Gastroesophageal sphincter (tissue), 3 donors: ENCODE measurements around the gene EXOSC6.

ENCODE experiments used
- CTCF ChIP-seq, 4 experiments: fragments of 200-600 bp in 2 of 4; fragments of 450-650 bp in 2 of 4; sonication (generic) in 1 of 4; IDR thresholded peaks; one replicate each; pipeline ENCODE4 v1.5.1; 2017 to 2019; ENCODE audit warnings: antibody characterized with exemption in 4 of 4, mild to moderate bottlenecking in 2 of 4, moderate library complexity in 2 of 4
- EP300 ChIP-seq: sonication (generic); formaldehyde crosslinking; IDR thresholded peaks from one replicate; pipeline ENCODE4 v1.6.1; 2017; ENCODE audit warnings: antibody characterized with exemption, mild to moderate bottlenecking
- POLR2A ChIP-seq, 2 donors: fragments of 450-650 bp; IDR thresholded peaks; one replicate each; pipeline ENCODE4 v1.6.1; 2017; ENCODE audit warnings: antibody characterized with exemption in 2 of 2, mild to moderate bottlenecking in 2 of 2, moderate library complexity in 1 of 2
- POLR2AphosphoS5 ChIP-seq: sonication (generic); formaldehyde crosslinking; IDR thresholded peaks from one replicate; pipeline ENCODE4 v1.6.1; 2017; ENCODE audit warnings: antibody characterized with exemption

- TF ChIP-seq CTCF (IDR thresholded peaks at IDR 0.05) (peak in 2 of 4 experiments; percentile 19 to 38), POLR2AphosphoS5 (no peak), EP300 (no peak), POLR2A (IDR thresholded peaks at IDR 0.05) (no peak)
Observed at GRCh38 chr16:70253291-70254106, 1.8 kb upstream of the EXOSC6 start.
